Central memory CD8-positive, alpha-beta T cell (primary cell): ENCODE data around the gene AFF4.
"Not testable (repeated sequence)": the region's sequence is repeated elsewhere in the genome, so short reads cannot be mapped to it uniquely, and the experiment has no call there.

Experiments used
- ATAC-seq: fragments of 150-1000 bp; cut with Tn5 transposase; replicated peaks from 2 replicates; pipeline ENCODE4 v1.10.0; 2022; ENCODE audit warnings: mild to moderate bottlenecking, moderate FRiP score, moderate number of reproducible peaks; ENCODE audit not compliant: poor library complexity, severe bottlenecking; ENCODE audit errors: extremely low read depth
- DNase-seq, 2 donors: peaks; one replicate each; pipeline ENCODE4 v3.0.0; 2021; ENCODE audit warnings: low spot score in 2 of 2
- H3K27ac Mint-ChIP-seq: one replicate; pipeline ENCODE4 v1.8.0; 2022; ENCODE audit warnings: low read depth, mild to moderate bottlenecking, moderate library complexity, mixed read lengths
- H3K27me3 Mint-ChIP-seq: one replicate; pipeline ENCODE4 v1.8.0; 2022; ENCODE audit warnings: mixed read lengths
- H3K36me3 Mint-ChIP-seq: one replicate; pipeline ENCODE4 v1.8.0; 2022; ENCODE audit warnings: mild to moderate bottlenecking, moderate library complexity, mixed read lengths; ENCODE audit not compliant: insufficient read depth
- H3K4me1 Mint-ChIP-seq: one replicate; pipeline ENCODE4 v1.8.0; 2022; ENCODE audit warnings: mixed read lengths
- H3K4me3 Mint-ChIP-seq: one replicate; pipeline ENCODE4 v1.8.0; 2022; ENCODE audit warnings: mild to moderate bottlenecking, moderate library complexity, mixed read lengths
- H3K9me3 Mint-ChIP-seq: one replicate; pipeline ENCODE4 v1.8.0; 2022; ENCODE audit warnings: mixed read lengths

AFF4 gene

GRCh38 chr5:132859889-132860437 is 103.5 kb downstream of the AFF4 start:
- Mint-ChIP-seq H3K9me3 (no peaks in the 10 kb centered on the region), H3K4me1 (no peaks in the 10 kb centered on the region), H3K27me3 (peaks cover 23% of the 10 kb centered on the region), H3K36me3 (no peaks in the 10 kb centered on the region), H3K27ac (no peak overlapping the region), H3K4me3 (no peak overlapping the region)
- ATAC-seq (no peak), DNase-seq (no peak)

GRCh38 chr5:132856011-132856410 is 107.4 kb downstream of the AFF4 start:
- Mint-ChIP-seq H3K27ac (no peak overlapping the region), H3K27me3 (peaks cover 23% of the 10 kb centered on the region), H3K9me3 (no peaks in the 10 kb centered on the region), H3K4me3 (no peak overlapping the region), H3K4me1 (no peaks in the 10 kb centered on the region), H3K36me3 (no peaks in the 10 kb centered on the region)
- DNase-seq (no peak), ATAC-seq (no peak)

GRCh38 chr5:132854992-132855391 is 108.4 kb downstream of the AFF4 start:
- H3K4me1 Mint-ChIP-seq, H3K27ac Mint-ChIP-seq, H3K4me3 Mint-ChIP-seq, DNase-seq, ATAC-seq, H3K9me3 Mint-ChIP-seq, H3K36me3 Mint-ChIP-seq: not testable (repeated sequence)
- H3K27me3 Mint-ChIP-seq, result peaks cover 23% of the 10 kb centered on the region

GRCh38 chr5:132854301-132854700 is 109.1 kb downstream of the AFF4 start:
- no peaks in the 10 kb centered on the region for H3K36me3 Mint-ChIP-seq
- no peaks in the 10 kb centered on the region for H3K9me3 Mint-ChIP-seq
- ATAC-seq (no peak), DNase-seq (no peak)
- no peak overlapping the region for H3K4me3 Mint-ChIP-seq
- peaks cover 23% of the 10 kb centered on the region for H3K27me3 Mint-ChIP-seq
- no peaks in the 10 kb centered on the region for H3K4me1 Mint-ChIP-seq
- no peak overlapping the region for H3K27ac Mint-ChIP-seq

- no peaks in the 10 kb centered on the region for H3K4me1 Mint-ChIP-seq
- H3K27me3 Mint-ChIP-seq, result peaks cover 23% of the 10 kb centered on the region
- H3K9me3 Mint-ChIP-seq, result no peaks in the 10 kb centered on the region
- ATAC-seq, result no peak
- DNase-seq, result no peak
- H3K4me3 Mint-ChIP-seq, result no peak overlapping the region
- no peaks in the 10 kb centered on the region for H3K36me3 Mint-ChIP-seq
- no peak overlapping the region for H3K27ac Mint-ChIP-seq
Observed at GRCh38 chr5:132853790-132854189, 109.6 kb downstream of the AFF4 start.

GRCh38 chr5:132853323-132853722 is 110.1 kb downstream of the AFF4 start:
- Mint-ChIP-seq H3K9me3 (no peaks in the 10 kb centered on the region), H3K4me1 (no peaks in the 10 kb centered on the region), H3K27me3 (peaks cover 23% of the 10 kb centered on the region), H3K4me3 (no peak overlapping the region), H3K27ac (no peak overlapping the region), H3K36me3 (no peaks in the 10 kb centered on the region)
- DNase-seq (no peak), ATAC-seq (no peak)

GRCh38 chr5:132850066-132850465 is 113.4 kb downstream of the AFF4 start:
- Mint-ChIP-seq H3K27me3 (no peaks in the 10 kb centered on the region), H3K4me1 (no peaks in the 10 kb centered on the region), H3K9me3 (no peaks in the 10 kb centered on the region), H3K27ac (no peak overlapping the region), H3K4me3 (no peak overlapping the region), H3K36me3 (no peaks in the 10 kb centered on the region)
- DNase-seq (no peak), ATAC-seq (no peak)

GRCh38 chr5:132849347-132849746 is 114.1 kb downstream of the AFF4 start:
- H3K36me3 Mint-ChIP-seq, result no peaks in the 10 kb centered on the region
- DNase-seq (no peak), ATAC-seq (no peak)
- no peak overlapping the region for H3K27ac Mint-ChIP-seq
- no peaks in the 10 kb centered on the region for H3K27me3 Mint-ChIP-seq
- H3K9me3 Mint-ChIP-seq, result no peaks in the 10 kb centered on the region
- no peaks in the 10 kb centered on the region for H3K4me1 Mint-ChIP-seq
- no peak overlapping the region for H3K4me3 Mint-ChIP-seq

GRCh38 chr5:132848270-132848669 is 115.2 kb downstream of the AFF4 start:
- Mint-ChIP-seq H3K27me3 (no peaks in the 10 kb centered on the region), H3K36me3 (no peaks in the 10 kb centered on the region), H3K27ac (no peak overlapping the region), H3K4me3 (no peak overlapping the region), H3K9me3 (no peaks in the 10 kb centered on the region), H3K4me1 (no peaks in the 10 kb centered on the region)
- no peak for ATAC-seq
- DNase-seq, result no peak

GRCh38 chr5:132841305-132841704 is 122.1 kb downstream of the AFF4 start:
- no peak for ATAC-seq
- peaks cover 2% of the 10 kb centered on the region for H3K36me3 Mint-ChIP-seq

GRCh38 chr5:132840896-132841295 is 122.5 kb downstream of the AFF4 start:
- DNase-seq (no peak), ATAC-seq (no peak)
- Mint-ChIP-seq H3K9me3 (no peaks in the 10 kb centered on the region), H3K36me3 (peaks cover 2% of the 10 kb centered on the region), H3K27me3 (no peaks in the 10 kb centered on the region), H3K4me3 (no peak overlapping the region), H3K27ac (no peak overlapping the region), H3K4me1 (no peaks in the 10 kb centered on the region)

More at GRCh38 chr5:132841305-132841704, 122.1 kb downstream of the AFF4 start:
- H3K4me3 Mint-ChIP-seq, result no peak overlapping the region
- no peak overlapping the region for H3K27ac Mint-ChIP-seq
- no peak for DNase-seq
- H3K9me3 Mint-ChIP-seq, result no peaks in the 10 kb centered on the region
- no peaks in the 10 kb centered on the region for H3K27me3 Mint-ChIP-seq
- no peaks in the 10 kb centered on the region for H3K4me1 Mint-ChIP-seq

GRCh38 chr5:132840313-132840712 is 123.1 kb downstream of the AFF4 start:
- no peak overlapping the region for H3K4me3 Mint-ChIP-seq
- H3K4me1 Mint-ChIP-seq, result no peaks in the 10 kb centered on the region

GRCh38 chr5:132839426-132840301 is 123.8 kb downstream of the AFF4 start:
- H3K27me3 Mint-ChIP-seq, result no peaks in the 10 kb centered on the region
- H3K4me3 Mint-ChIP-seq, result no peak overlapping the region
- no peak for ATAC-seq
- no peak overlapping the region for H3K27ac Mint-ChIP-seq
- DNase-seq, result no peak
- H3K4me1 Mint-ChIP-seq, result no peaks in the 10 kb centered on the region
- no peaks in the 10 kb centered on the region for H3K9me3 Mint-ChIP-seq
- peaks cover 2% of the 10 kb centered on the region for H3K36me3 Mint-ChIP-seq

More at GRCh38 chr5:132840313-132840712, 123.1 kb downstream of the AFF4 start:
- Mint-ChIP-seq H3K27ac (no peak overlapping the region), H3K27me3 (no peaks in the 10 kb centered on the region), H3K9me3 (no peaks in the 10 kb centered on the region), H3K36me3 (peaks cover 2% of the 10 kb centered on the region)
- ATAC-seq (no peak), DNase-seq (no peak)
